NCI-H774 (cell line): ENCODE measurements around the gene TACSTD2.
"Not testable (repeated sequence)": the region's sequence is repeated elsewhere in the genome, so short reads cannot be mapped to it uniquely, and the experiment has no call there.

Source experiments
- DNase-seq: peaks from one replicate; lab custom pipeline; 2025; lab: John Stamatoyannopoulos, UW

TACSTD2 gene, protein sequence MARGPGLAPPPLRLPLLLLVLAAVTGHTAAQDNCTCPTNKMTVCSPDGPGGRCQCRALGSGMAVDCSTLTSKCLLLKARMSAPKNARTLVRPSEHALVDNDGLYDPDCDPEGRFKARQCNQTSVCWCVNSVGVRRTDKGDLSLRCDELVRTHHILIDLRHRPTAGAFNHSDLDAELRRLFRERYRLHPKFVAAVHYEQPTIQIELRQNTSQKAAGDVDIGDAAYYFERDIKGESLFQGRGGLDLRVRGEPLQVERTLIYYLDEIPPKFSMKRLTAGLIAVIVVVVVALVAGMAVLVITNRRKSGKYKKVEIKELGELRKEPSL

DNA sequence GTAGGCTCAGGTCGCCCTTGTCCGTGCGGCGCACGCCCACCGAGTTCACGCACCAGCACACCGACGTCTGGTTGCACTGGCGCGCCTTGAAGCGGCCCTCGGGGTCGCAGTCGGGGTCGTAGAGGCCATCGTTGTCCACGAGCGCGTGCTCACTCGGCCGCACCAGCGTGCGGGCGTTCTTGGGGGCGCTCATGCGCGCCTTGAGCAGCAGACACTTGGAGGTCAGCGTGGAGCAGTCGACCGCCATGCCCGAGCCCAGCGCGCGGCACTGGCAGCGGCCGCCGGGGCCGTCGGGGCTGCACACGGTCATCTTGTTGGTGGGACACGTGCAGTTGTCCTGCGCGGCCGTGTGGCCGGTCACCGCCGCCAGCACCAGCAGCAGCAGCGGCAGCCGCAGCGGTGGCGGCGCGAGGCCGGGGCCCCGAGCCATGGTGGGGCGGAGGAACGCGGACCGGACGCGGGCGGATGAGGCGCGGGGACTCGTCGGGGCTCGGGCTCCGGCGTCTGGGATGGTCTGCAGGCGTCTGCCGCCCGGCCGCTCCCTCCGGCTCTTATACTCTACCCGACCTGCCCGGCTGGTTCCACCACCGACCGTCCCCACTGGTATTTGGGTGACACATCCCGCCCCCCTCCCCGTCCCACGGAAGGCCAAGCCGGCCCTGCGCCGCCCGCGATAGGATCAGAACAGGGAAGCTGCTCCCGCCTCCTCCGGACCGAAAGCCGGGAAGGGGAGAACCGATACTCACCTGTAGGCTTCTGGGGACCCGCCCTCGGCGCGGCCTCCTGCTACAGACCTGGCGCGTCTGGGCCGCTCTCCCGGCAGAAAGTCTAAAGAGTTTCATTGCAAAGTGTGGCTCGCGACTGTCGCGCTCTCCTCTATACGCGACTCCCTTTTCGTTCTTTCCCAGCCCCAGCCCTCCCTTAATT is at the start of gene TACSTD2:
TSS of gene TACSTD2 (minus strand) at position 526 of the 927 bp plus-strand sequence. CDS start at position 430, 96 bp downstream.
- DNase-seq, result peak; percentile 30

DNA sequence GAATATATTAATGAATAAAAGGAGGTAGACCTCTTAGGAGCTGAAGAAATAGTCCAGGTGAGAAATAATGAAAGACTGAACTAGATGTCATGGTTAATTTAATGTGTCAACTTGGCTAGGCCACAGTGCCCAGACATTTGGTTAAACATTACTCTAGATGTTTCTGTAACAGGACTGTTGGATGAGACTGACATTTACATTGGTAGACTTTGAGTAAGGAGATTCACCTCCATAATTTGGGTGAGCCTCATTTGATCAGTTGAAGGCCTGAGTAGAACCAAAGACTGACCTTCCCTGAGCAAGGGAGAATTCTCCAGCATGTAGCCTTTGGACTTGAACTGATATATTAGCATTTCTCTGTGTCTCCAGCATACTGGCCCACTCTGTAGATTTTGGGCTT is 49.2 kb upstream of the TACSTD2 start:
- DNase-seq, result no peak

DNA sequence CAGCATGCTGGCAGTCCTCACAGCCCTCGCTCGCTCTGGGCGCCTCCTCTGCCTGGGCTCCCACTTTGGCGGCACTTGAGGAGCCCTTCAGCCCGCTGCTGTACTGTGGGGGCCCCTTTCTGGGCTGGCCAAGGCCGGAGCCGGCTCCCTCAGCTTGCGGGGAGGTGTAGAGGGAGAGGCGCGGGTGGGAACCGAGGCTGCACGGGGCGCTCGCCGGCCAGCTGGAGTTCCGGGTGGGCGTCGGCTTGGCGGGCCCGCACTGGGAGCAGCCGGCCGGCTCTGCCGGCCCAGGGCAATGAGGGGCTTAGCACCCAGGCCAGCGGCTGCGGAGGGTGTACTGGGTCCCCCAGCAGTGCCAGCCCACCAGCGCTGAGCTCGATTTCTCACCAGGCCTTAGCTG is 46.2 kb upstream of the TACSTD2 start:
- not testable (repeated sequence) for DNase-seq

DNA sequence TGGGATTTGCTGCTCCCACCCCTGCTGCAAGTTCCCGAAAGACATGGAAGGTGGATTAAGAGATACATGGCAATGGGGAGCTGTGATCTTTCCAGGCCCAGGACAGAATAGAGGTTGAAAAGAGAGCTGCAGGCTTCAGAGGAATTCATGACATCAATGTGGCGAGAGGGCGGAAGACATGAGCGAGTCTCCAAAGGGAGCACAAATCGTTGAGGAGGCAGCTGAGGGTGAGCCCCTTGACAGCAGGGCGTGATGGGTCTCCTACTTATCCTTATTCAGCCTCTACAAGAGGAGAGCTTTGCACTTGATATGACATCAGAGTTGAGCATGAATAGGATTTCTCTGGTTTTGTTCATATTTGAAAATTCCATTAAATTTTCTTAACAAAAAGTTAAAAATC is 45.5 kb upstream of the TACSTD2 start:
- DNase-seq, result no peak

DNA sequence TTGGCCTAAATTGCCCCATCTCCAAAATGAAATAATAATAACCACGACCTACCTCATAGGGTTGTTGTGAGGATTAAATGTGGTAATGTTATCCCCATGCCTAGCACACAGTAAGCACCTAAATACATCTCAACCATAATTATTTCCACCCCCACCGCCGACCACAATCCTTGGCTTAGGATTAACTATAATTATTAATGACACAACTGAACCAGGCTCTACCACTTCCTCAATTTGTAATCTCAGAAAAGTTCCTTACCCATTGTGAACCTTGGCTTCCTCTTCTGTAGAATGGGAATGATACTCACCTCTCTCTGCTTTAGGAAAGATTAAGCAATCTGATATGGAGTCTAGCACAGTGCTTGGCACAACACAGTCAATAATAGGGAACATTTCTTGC is 44.3 kb upstream of the TACSTD2 start:
- no peak for DNase-seq

DNA sequence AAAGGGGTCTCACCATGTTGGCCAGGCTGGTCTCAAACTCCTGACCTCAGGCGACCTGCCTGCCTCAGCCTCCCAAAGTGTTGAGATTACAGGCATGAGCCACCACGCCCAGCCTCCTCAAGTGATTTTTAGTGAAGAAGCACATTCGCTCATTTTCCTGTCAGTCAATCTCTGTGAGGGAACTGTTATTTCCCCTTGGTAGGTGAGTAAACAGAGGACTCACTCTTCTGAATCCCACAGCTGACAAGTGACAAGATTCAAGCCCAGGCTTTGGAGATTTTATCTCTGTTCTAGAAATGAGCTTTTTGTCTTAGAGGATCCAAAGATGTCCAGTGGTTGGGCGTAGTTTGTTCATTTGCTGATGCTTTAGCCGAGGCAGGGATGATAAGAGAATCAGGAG is 43.9 kb upstream of the TACSTD2 start:
- no peak for DNase-seq

DNA sequence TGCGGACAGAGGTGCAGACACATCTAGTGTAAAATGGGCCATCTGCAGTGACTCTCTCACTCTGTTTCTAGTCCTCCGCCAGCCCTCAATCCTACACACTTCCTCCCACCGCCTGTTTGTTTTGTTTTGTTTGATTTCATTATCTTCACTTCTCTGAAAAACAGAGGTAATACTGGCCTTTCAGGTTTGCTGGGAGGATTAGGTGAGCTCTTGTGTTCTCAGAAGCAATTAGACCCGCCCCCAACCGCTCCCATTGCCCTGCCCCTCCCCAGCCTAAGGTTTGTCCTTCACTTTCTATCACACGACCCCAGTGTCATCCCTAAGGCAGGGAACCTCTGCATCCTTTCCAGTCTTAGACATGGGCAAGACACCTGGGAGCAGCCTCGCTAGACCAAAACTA is 43.2 kb upstream of the TACSTD2 start:
- peak; percentile 25 for DNase-seq

DNA sequence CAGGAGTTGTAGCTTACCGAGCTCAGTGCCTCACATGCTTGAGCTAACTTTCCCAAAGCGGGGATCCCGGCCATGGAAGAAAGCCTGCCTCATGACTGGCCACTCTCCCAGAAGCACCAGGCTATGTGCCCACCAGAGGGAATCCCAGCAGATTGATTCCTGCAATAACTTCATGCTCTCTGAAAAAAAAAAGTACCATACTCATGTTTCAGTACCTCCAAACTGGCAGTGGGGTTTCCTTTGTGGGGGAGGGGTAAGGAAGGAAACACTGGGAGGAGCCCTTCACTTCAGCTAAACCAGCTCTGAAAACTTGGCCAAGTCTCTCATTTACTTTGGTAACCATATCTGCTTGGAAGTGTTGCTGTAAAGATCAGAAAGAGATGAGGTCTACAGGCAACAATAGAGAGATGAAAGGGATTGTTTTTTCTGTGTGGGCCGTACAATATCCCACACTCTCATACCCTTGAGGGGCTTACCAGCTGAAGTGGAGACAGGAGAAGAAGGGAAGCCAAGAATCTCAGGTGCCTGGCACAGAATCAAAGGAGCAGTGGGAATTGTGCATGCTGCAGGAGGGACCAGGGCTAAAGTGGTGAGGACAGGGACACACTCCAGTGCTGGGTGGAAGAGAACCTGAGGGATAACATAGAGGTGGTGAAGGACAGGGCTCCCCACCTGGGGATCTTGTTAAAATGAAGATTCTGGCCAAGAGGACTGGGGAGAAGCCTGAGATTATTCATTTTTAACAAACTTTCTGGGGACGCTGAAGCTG is 42.4 kb upstream of the TACSTD2 start:
- no peak for DNase-seq

DNA sequence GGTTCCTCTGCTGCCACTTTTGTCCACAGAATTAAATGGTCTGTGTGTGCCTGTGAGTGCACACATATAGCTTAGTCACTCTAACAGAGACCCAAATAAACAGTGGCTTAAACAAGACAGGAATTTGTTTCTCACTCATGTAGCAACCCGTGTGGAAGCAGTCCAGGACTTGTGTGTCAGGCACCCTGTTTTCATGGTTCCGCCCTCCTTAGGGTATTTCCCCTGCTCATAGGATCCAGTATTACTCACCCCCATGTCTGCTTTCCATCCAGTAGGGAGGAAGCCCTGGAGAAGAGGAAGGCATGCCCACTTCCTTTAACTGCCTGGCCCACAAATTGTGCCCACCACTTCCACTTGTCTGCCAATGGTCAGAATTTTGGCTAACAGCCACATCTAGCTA is 41.3 kb upstream of the TACSTD2 start:
- no peak for DNase-seq

DNA sequence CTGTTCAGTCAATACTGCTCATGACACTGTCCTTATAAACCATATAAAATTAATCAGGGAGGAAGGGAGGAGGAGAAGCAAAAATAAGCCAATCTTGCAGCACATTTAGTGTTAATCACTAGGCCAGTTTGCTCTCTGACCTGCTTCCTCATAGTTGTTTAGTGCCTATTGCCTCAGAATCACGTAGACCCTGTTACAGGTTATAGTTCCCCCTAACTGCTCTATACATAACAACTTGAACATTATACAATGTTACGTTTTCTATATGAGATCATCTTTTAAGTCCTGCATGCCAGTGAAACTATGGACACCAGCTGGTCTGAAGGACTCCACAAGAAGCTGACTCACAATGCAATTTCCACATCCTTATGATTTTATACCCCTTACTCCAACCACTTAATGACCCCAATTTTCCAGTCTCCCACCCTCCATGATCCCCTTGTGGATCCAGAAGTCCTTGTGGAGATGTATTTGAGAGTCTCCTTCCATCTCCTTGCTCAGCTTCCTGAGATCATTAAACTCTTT is 34.9 kb upstream of the TACSTD2 start:
- DNase-seq, result no peak

DNA sequence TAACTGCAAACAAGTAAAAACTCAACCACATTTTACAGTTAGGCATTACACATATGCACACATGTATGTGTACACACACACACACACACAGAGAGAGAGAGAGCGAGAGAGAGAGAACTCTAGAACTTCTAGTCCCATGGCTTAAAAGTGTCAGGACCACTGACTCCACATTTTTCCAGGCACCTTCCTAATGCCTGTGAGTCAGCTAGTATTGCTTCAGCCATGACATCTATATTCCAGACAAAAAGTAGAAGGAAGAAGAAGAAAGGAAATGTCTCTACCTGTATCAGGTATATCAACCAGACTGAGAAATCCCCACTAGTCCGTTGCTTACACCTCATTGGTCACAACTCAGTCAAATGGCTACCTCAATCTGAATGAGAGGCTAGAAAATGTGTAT is 31.9 kb upstream of the TACSTD2 start:
- no peak for DNase-seq

DNA sequence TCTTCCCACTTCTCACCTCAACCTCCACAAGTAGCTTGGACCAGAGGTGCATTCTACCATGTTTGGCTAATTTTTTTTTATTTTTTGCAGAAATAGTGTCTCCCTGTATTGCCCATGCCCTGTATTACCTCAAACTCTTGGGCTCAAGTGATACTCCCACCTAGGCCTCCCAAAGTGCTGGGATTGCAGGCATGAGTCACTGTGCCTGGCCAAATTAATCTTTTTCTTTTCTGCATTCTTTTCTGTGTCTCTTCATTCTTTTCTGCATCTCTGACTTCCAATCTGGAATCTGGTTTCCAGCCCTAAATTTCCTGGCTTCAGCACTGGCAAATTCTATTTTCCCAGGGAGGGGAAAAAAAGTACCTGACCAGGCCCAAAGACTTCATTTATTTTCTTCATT is 31.2 kb upstream of the TACSTD2 start:
- no peak for DNase-seq

DNA sequence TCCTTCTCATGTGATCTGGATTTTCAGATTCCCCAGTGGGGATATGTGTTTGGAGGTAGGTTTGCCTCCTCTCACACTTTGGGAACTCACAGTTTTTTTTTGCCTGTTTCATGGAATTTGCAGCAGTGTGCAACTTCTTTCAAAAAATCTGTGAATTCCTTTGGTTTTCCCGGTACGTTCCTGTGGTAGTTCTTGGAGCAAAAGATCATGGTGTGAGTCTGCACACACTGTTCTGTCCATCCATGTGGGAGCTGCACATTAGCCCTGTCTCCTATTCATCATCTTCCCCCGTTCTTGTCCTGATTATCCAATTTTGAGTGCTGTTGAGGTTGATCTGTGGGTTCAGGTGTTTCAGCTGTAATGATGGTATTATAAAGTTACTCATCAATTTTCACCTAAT is 30.3 kb upstream of the TACSTD2 start:
- DNase-seq, result no peak

DNA sequence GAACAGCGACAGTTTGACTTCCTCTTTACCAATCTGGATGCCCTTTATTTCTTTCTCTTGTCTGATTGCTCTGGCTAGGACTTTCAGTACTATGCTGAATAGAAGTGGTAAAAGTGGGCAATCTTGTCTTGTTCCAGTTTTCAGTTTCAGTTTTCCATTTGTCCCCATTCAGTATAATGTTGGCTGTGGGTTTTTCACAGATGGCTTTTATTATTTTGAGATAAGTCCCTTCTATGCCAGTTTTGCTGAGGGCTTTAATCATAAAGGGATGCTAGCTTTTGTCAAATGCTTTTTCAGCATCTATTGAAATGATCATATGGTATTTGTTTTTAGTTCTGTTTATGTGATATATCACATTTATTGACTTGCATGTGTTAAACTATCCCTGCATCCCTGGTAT is 24.9 kb upstream of the TACSTD2 start:
- not testable (repeated sequence) for DNase-seq

DNA sequence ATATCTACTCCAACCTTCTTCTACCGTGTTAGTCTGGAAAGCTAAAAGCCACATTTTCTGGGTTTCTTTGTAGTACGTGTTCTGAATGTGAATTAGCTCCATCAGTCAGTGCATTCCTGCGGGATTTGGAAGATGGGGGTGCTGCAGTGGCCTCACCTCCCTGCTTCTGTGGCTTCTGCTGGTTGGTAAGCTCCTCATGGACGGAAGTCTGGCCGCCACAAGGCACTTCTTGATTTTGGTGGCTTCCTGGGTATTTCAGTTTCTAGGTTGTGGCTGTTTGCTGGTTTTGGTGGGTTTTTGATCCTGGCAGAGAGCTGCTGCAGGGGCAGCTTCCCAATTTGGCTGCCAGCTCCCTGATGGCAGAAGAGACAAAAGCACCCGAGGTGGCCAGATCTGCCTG is 20.9 kb upstream of the TACSTD2 start:
- DNase-seq, result no peak

DNA sequence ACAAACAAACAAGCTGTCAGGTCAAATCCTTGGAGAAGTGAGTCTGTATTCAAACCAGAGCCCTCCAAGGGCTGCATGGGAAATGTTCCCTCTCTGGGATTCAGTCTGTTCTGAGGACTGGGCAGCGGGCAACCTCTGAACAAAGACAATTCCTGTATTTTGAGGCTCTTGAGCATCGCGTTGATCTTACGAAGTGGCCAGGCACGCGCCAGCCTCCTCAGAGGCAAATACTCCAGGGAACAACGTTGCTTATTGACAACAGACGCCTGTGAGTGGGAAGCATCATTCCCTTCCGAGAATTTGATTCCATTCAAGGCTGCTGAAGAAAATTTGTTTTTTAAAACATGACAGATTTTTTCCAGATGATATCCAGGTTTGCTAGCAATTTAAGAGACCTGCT is 20.0 kb upstream of the TACSTD2 start:
- no peak for DNase-seq

DNA sequence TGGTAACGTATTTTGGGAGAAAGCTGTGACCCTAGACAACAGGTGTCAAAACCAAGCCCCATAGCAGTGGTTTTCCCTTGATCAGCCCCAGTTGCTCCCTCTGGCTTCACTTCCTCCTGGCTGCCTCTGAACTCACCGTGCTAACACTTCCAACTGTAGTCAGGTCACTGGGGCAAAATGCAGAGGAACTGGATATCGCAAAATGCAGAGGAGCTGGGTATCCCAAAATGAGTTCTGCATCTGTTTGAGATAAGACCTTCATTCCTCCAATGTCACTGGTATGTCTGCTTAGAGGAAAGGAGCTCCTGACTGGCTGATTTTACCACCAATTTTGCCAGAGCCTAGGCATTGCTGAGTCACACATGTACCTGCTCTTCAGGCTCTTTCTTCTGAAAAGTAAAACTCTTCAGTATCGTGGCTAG is 19.6 kb upstream of the TACSTD2 start:
- DNase-seq, result no peak

DNA sequence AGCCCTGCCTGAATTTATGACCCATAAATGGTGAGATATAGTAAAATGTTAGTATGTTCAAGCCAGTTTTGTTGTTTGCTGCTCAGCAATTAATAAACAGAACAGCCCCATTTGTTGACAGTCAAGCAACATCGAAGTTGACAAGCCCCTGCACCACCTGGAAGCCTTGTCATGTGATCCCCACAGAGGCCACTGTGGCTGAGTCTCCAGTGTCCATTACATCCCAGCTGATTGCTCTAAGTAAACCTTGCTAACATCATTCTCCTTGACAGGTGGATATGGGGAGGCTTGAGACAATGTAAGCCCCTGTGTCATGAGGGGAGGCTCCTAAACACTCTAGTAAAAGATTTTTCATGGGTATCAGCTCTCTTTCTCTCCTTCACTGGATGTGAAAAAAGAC is 17.5 kb upstream of the TACSTD2 start:
- DNase-seq, result no peak

DNA sequence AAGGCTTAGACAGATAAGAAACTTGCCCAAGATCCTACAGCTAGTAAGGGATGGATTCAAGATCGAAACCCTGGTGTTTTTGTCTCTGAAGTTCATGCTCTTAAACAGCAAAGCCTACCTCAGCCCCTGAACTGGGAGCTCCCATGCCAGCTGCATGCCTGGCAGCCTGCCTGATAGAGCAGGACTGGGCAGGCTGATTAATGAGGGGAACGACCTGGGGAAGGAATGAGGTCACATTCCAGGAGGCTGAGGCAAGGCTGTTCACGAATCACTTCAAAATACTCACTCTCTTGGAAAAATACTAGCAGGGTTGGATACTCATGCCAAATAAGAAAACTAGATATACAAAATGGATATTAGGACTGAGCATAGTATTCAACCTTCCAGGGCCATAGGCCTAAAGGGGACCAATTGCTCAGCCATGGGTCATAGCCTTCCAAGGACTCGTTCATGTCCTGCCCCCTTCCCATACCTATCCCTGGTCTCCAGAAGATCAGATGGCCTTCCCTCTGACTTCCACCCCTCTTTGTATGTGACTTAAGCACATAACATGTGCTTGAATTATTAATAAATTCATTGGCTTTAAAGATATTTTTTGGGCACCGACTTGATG is 15.6 kb upstream of the TACSTD2 start:
- DNase-seq, result no peak

DNA sequence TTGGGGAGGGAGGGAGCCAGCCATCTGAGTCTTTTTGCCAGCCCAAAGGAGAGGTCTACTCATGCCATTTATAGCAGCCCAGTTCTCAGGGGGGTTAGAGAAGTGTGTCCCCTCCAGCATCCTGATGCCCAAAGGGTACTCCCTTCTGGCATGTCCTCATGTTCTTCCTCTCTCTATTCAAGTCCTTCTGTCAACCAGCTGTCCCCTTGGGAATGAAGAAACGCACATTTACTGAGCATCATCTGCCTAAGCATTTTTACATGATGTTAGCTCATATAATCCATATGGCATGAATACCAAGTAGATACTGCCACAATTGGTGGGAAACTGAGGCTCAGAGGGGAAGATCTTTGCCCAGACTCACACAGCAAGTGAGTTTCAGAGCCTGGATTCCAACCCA is 14.8 kb upstream of the TACSTD2 start:
- DNase-seq, result no peak

DNA sequence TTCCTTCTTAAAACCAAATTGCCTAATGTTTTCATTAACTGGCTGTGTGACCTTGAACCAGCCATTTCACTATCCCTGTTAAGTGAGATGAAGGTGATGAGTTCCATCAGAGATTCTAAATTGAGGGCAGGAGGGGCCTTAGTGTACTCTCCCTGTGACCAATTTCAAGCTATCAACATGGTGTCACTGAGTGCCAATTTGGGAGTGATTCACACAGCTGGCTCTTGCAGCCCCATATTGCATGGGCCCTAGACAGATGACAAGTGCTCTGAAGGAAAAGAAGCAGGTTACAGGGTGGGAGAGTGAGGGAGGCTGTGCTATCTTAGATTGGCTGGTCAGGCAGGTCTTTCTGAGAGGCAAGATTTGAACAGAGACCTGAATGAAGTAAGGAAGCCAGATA is 13.0 kb upstream of the TACSTD2 start:
- DNase-seq, result no peak

DNA sequence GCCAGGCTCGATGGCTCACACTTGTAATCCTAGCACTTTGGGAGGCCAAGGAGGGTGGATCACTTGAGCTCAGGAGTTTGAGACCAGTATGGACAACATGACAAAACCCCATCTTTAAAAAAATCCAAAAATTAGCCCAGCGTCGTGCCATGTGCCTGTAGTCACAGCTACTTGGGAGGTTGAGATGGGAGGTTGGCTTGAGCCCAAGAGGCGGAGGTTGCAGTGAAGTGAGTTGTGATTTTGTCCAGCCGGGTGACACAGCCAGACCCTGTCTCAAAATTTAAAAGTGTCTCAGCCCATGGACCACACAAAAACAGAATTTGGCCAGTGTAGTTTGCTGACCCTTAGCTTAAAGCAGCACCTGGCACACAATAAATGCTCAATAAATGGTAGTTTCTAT is 11.3 kb upstream of the TACSTD2 start:
- DNase-seq, result no peak
